Aorta (tissue), 5 donors: ENCODE measurements around the gene IRX3. TPM values are rescaled to one million over a fixed set of nuclear protein-coding genes. Genes with fewer than 3 reads are reported as not detected.
"Not testable (repeated sequence)": the region's sequence is repeated elsewhere in the genome, so short reads cannot be mapped to it uniquely, and the experiment has no call there.

ENCODE experiments used
- ATAC-seq: fragments of 200-7000 bp; cut with Tn5 transposase; one replicate; pipeline ENCODE4 v1.9.1; 2022; ENCODE audit warnings: moderate library complexity; ENCODE audit not compliant: low FRiP score
- DNase-seq, 2 donors: peaks; one replicate each; pipeline ENCODE4 v3.0.0-alpha.2; 2020
- H3K27ac ChIP-seq, 2 donors: one replicate each; pipeline ENCODE4 v1.5.1; 2013; ENCODE audit warnings: low read length in 2 of 2, mild to moderate bottlenecking in 2 of 2, moderate library complexity in 2 of 2, control low read depth in 1 of 2, inconsistent platforms in 1 of 2, low read depth in 1 of 2
- H3K27me3 ChIP-seq, 2 donors: one replicate each; pipeline ENCODE4 v1.6.1; 2013; ENCODE audit warnings: control low read depth in 1 of 2, low read length in 1 of 2, mild to moderate bottlenecking in 1 of 2, moderate library complexity in 1 of 2; ENCODE audit not compliant: insufficient read depth in 2 of 2, control insufficient read depth in 1 of 2
- H3K36me3 ChIP-seq, 2 donors: one replicate each; pipeline ENCODE4 v1.6.1; 2013; ENCODE audit warnings: control low read depth in 1 of 2, low read length in 1 of 2, mild to moderate bottlenecking in 1 of 2; ENCODE audit not compliant: insufficient read depth in 2 of 2, control insufficient read depth in 1 of 2
- H3K4me1 ChIP-seq, 2 donors: one replicate each; pipeline ENCODE4 v1.6.1; 2013; ENCODE audit warnings: low read length in 2 of 2, control low read depth in 1 of 2, mild to moderate bottlenecking in 1 of 2, moderate library complexity in 1 of 2; ENCODE audit not compliant: insufficient read depth in 2 of 2, control insufficient read depth in 1 of 2
- H3K4me3 ChIP-seq, 2 donors: one replicate each; pipeline ENCODE4 v1.5.1; 2013; ENCODE audit warnings: low read length in 2 of 2, control low read depth in 1 of 2, mild to moderate bottlenecking in 1 of 2
- H3K9me3 ChIP-seq: one replicate; pipeline ENCODE4 v1.6.1; 2013; ENCODE audit warnings: mild to moderate bottlenecking, low read length; ENCODE audit not compliant: control insufficient read depth
- WGBS, 2 donors: extraction: QIAGEN DNeasy Blood & Tissue Kit; methylation state at CpG; one replicate each; pipeline ENCODE4 v1.1.7; 2013; 5-methylcytosine and 5-hydroxymethylcytosine counted together
- intact Hi-C, 2 donors: fragments of 100-400 bp; cut with DNase I; formaldehyde crosslinking; loops; one replicate each; pipeline versions ENCODE4 v1.14.2 to v1.15.0; 2022
- polyA plus RNA-seq, 2 donors: library from polyadenylated mRNA; stranded (reverse); fragments of 200-250 nt; gene quantifications; one replicate each; pipeline ENCODE4 v1.2.3, GENCODE V29; 2013
- total RNA-seq, 2 donors: library from RNA; stranded (reverse); fragmentation: NEBNext Ultra II Directional; extraction: Animal tissue kit (Norgen Biotek cat#: 25700); gene quantifications; one replicate each; pipeline ENCODE4 v1.2.1, GENCODE V29; 2021
- donor health status: healthy with polysubstance abuse.
- donor health status: Bipolar disorder and iron deficiency.
- donor health status: DM: no; HTN: no; CAD: no.
- donor health status: DM: no; HTN: no; CAD: no.
- donor health status: DM: yes; HTN: yes; CAD: no.

Gene IRX3
- total and polyA plus RNA-seq, 4 donors: 0.38 to 6.7 (median 0.95) TPM

GRCh38 chr16:54269461-54269860 is 17.1 kb downstream of the IRX3 start:
- no peak for ATAC-seq
- no peak for DNase-seq
- H3K36me3 ChIP-seq: no peaks in the 10 kb centered on the region

GRCh38 chr16:54268766-54269165 is 17.8 kb downstream of the IRX3 start:
- ATAC-seq (no peak), DNase-seq (no peak)
- Histone ChIP-seq H3K9me3 (peaks cover 3% of the 10 kb centered on the region), H3K27ac (no peak overlapping the region), H3K36me3 (no peaks in the 10 kb centered on the region), H3K4me1 (no peaks in the 10 kb centered on the region), H3K4me3 (no peak overlapping the region), H3K27me3 (no peaks in the 10 kb centered on the region)
- intact Hi-C loops: no loop called here
- 68 to 79% methylated on average over 4 of the region's 4 CpGs for WGBS, 2 donors

More at GRCh38 chr16:54269461-54269860, 17.1 kb downstream of the IRX3 start:
- Histone ChIP-seq H3K4me1 (no peaks in the 10 kb centered on the region), H3K27me3 (no peaks in the 10 kb centered on the region), H3K4me3 (no peak overlapping the region), H3K27ac (no peak overlapping the region), H3K9me3 (peaks cover 3% of the 10 kb centered on the region)
- intact Hi-C loops: no loop called here

- ATAC-seq (no peak), DNase-seq (no peak)
- 84 to 96% methylated on average over 7 of the region's 7 CpGs for WGBS, 2 donors
- peaks cover 3% of the 10 kb centered on the region for H3K9me3 ChIP-seq
- H3K4me1 ChIP-seq: no peaks in the 10 kb centered on the region
- H3K36me3 ChIP-seq: no peaks in the 10 kb centered on the region
- H3K4me3 ChIP-seq: no peak overlapping the region
- intact Hi-C loops: no loop called here
- no peaks in the 10 kb centered on the region for H3K27me3 ChIP-seq
- H3K27ac ChIP-seq: no peak overlapping the region
Measured at GRCh38 chr16:54268340-54268739, 18.2 kb downstream of the IRX3 start.

- Histone ChIP-seq H3K4me3 (no peak overlapping the region), H3K27me3 (no peaks in the 10 kb centered on the region), H3K36me3 (no peaks in the 10 kb centered on the region), H3K9me3 (peaks cover 1% of the 10 kb centered on the region), H3K4me1 (no peaks in the 10 kb centered on the region), H3K27ac (no peak overlapping the region)
- DNase-seq (no peak), ATAC-seq (peak; percentile 78)
- intact Hi-C loops: no loop called here
- 77 to 85% methylated on average over 4 of the region's 4 CpGs for WGBS, 2 donors
Measured at GRCh38 chr16:54266363-54266955, 20.1 kb downstream of the IRX3 start.

GRCh38 chr16:54265575-54266107 is 20.9 kb downstream of the IRX3 start:
- WGBS, 2 donors: 80 to 86% methylated on average over 7 of the region's 7 CpGs
- no peaks in the 10 kb centered on the region for H3K27me3 ChIP-seq
- ATAC-seq: peak; percentile 54
- no peaks in the 10 kb centered on the region for H3K4me1 ChIP-seq
- no peak overlapping the region for H3K27ac ChIP-seq
- H3K4me3 ChIP-seq: no peak overlapping the region
- intact Hi-C loops: no loop called here
- no peak for DNase-seq
- peaks cover 1% of the 10 kb centered on the region for H3K9me3 ChIP-seq
- H3K36me3 ChIP-seq: no peaks in the 10 kb centered on the region

- Histone ChIP-seq H3K4me3 (no peak overlapping the region), H3K36me3 (no peaks in the 10 kb centered on the region), H3K9me3 (peaks cover 1% of the 10 kb centered on the region), H3K27ac (no peak overlapping the region), H3K4me1 (no peaks in the 10 kb centered on the region), H3K27me3 (no peaks in the 10 kb centered on the region)
- ATAC-seq: no peak
- DNase-seq: no peak
- intact Hi-C loops: no loop called here
- 77 to 80% methylated on average over 7 of the region's 7 CpGs for WGBS, 2 donors
Measured at GRCh38 chr16:54253118-54253517, 33.5 kb downstream of the IRX3 start.

GRCh38 chr16:54248863-54249710 is 37.5 kb downstream of the IRX3 start:
- DNase-seq (no peak), ATAC-seq (no peak)
- H3K4me1 ChIP-seq: no peaks in the 10 kb centered on the region
- H3K36me3 ChIP-seq: no peaks in the 10 kb centered on the region
- peaks cover 1% of the 10 kb centered on the region for H3K9me3 ChIP-seq
- H3K4me3 ChIP-seq: no peak overlapping the region
- intact Hi-C loops: no loop called here
- no peak overlapping the region for H3K27ac ChIP-seq
- 75 to 80% methylated on average over 7 of the region's 7 CpGs for WGBS, 2 donors
- no peaks in the 10 kb centered on the region for H3K27me3 ChIP-seq

GRCh38 chr16:54247705-54248104 is 38.9 kb downstream of the IRX3 start:
- ATAC-seq, H3K9me3 ChIP-seq, H3K4me3 ChIP-seq, H3K27me3 ChIP-seq, H3K4me1 ChIP-seq, H3K36me3 ChIP-seq, intact Hi-C loops, H3K27ac ChIP-seq, DNase-seq: not testable (repeated sequence)
- WGBS, 2 donors: 75 to 80% methylated on average over 1 to 2 of the region's 2 CpGs

GRCh38 chr16:54246454-54246821 is 40.1 kb downstream of the IRX3 start:
- H3K27me3 ChIP-seq: no peaks in the 10 kb centered on the region
- intact Hi-C loops: no loop called here
- no peaks in the 10 kb centered on the region for H3K4me1 ChIP-seq
- DNase-seq (no peak), ATAC-seq (no peak)
- peaks cover 1% of the 10 kb centered on the region for H3K9me3 ChIP-seq
- H3K27ac ChIP-seq: no peak overlapping the region
- no peaks in the 10 kb centered on the region for H3K36me3 ChIP-seq
- WGBS, 2 donors: 92 to 94% methylated on average over 4 of the region's 4 CpGs
- H3K4me3 ChIP-seq: no peak overlapping the region
